ENCODE results near the gene PTPRM. TPM values are rescaled to one million over a fixed set of nuclear protein-coding genes. Genes with fewer than 3 reads are reported as not detected.

Gene PTPRM
- total and polyA plus RNA-seq, 2 donors (not counting 3 experiments of a cell fraction or from before 2014, with no cell fraction given) = 37.4 to 43.7 TPM

DNA sequence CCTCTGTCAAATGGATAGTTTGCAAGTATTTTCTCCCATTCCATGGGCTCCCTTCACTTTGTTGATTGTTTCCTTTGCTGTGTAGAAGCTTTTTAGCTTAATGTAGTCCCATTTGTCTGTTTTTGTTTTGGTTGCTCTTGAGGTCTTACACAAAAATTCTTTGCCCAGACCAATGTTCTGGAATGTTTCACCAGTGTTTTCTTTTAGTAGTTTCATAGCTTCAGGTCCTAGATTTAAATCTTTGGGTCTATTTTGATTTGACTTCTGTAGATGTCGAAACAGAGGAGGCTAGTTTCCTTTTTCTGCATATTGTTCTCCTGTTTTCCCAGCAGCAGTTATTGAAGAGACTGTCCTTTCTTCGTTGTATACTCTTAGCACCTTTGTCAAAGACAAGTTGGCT is 351.6 kb downstream of the PTPRM start:
- H3K36me3 ChIP-seq (ENCODE audit: control insufficient read depth in 2 of 2, extremely low read depth in 1 of 2, insufficient read depth in 2 of 2, low read length in 2 of 2) = no peaks in the 10 kb centered on the region
- H3K9me1 ChIP-seq (replicated peaks; ENCODE audit: control insufficient read depth, extremely low read depth, insufficient read depth, low read length) = no peaks in the 10 kb centered on the region
- DNase-seq (ENCODE audit: low read depth, low spot score) (no peak), FAIRE-seq (no peak)
- no peak overlapping the region for H3K4me3 ChIP-seq (replicated peaks in 1 of 3; ENCODE audit: insufficient read depth in 1 of 3, low read depth in 1 of 3, low read length in 3 of 3)
- H4K20me1 ChIP-seq (replicated peaks; ENCODE audit: control insufficient read depth, extremely low read depth, insufficient read depth, low read length) = no peaks in the 10 kb centered on the region
- ChIA-PET POLR2A (no interaction called here), CTCF (interaction anchor here (0.7 to 0.8 kb wide), 2 partner anchors 9 to 38 kb away, joined by 3 read pairs; no protein-coding TSS in a partner anchor)
- no peaks in the 10 kb centered on the region for H3K27me3 ChIP-seq (ENCODE audit: control insufficient read depth in 2 of 2, insufficient read depth in 2 of 2, low read length in 2 of 2)
- H3K4me1 ChIP-seq (ENCODE audit: control insufficient read depth, extremely low read depth, insufficient read depth, low read length) = peaks cover 20% of the 10 kb centered on the region
- BruUV-seq (replicated peaks) = no TSS peak
- H2AFZ ChIP-seq (ENCODE audit: low read depth, low read length) = no peak overlapping the region
- dilution Hi-C loops (cut with MboI; ENCODE audit: extremely low pct_ligation_motif_present, low sequenced_read_pairs) = no loop called here
- no peaks in the 10 kb centered on the region for H3K9me3 ChIP-seq (replicated peaks; ENCODE audit: control insufficient read depth, insufficient read depth, low read length)
- H3K9ac ChIP-seq (replicated peaks; ENCODE audit: extremely low read depth, insufficient read depth, low read length) = no peak overlapping the region
- TF ChIP-seq GATA2 (IDR thresholded peaks at IDR 0.05; ENCODE audit: insufficient read depth, insufficient read length, low read depth, low read length) = no peak
- TF ChIP-seq MYC (IDR thresholded peaks at IDR 0.05; ENCODE audit: low read depth, low read length) = no peak
- no peak for TF ChIP-seq MAX (IDR thresholded peaks at IDR 0.05; ENCODE audit: insufficient read depth, insufficient read length)
- TF ChIP-seq POLR2AphosphoS5 (IDR thresholded peaks at IDR 0.05; ENCODE audit: insufficient read depth, low read depth, low read length) = no peak
- no peak for TF ChIP-seq POLR2A (IDR thresholded peaks at IDR 0.05; ENCODE audit: low read depth, low read length)
- no peak for TF ChIP-seq FOS (IDR thresholded peaks at IDR 0.05; ENCODE audit: borderline replicate concordance, insufficient read depth, low read length)
- no peak for TF ChIP-seq EZH2 (IDR thresholded peaks at IDR 0.05; ENCODE audit: borderline replicate concordance, low read depth, low read length, severe bottlenecking)
- no peak for TF ChIP-seq JUN (IDR thresholded peaks at IDR 0.05; ENCODE audit: borderline replicate concordance, insufficient read depth, insufficient read length, low read depth)
- TF ChIP-seq CTCF (IDR thresholded peaks at IDR 0.05; ENCODE audit: extremely low read depth in 1 of 2, insufficient read depth in 1 of 2, low read depth in 1 of 2, low read length in 2 of 2) = no peak
- H3K79me2 ChIP-seq (ENCODE audit: control insufficient read depth, insufficient read depth, low read length) = no peaks in the 10 kb centered on the region
- no peak overlapping the region for H3K27ac ChIP-seq (ENCODE audit: insufficient read depth, low read depth, low read length)
- no peak overlapping the region for H3K4me2 ChIP-seq (ENCODE audit: insufficient read depth, low read length)
- intact Hi-C loops (cut with micrococcal nuclease) = no loop called here

Measured in endothelial cell of umbilical vein (primary cell).